IMR-90 (cell line): ENCODE measurements around the gene TIA1. TPM values are rescaled to one million over a fixed set of nuclear protein-coding genes. Genes with fewer than 3 reads are reported as not detected.

ENCODE experiments used
- ATAC-seq: fragments of 200-7000 bp; cut with Tn5 transposase; 2 replicates; pipeline ENCODE4 v1.9.1; 2020; ENCODE audit warnings: low read depth, mild to moderate bottlenecking, moderate library complexity
- BruUV-seq: library from RNA; stranded (reverse); fragments of 400-500 nt; replicated peaks from 2 replicates; lab custom pipeline; 2021; lab: Mats Ljungman, UMichigan
- CTCF ChIA-PET: fragments of 300-600 bp; formaldehyde crosslinking; extraction: SDS; loops from one replicate; lab custom pipeline; 2021; ENCODE audit warnings: antibody characterized with exemption; lab: Yijun Ruan, JAX
- POLR2A ChIA-PET: fragments of 300-600 bp; sonication (Branson Sonifier 250); formaldehyde crosslinking; loops from one replicate; lab custom pipeline; 2022; ENCODE audit warnings: antibody characterized with exemption; ENCODE audit not compliant: unreplicated experiment; lab: Charles Lee
- DNase-seq: peaks from one replicate; pipeline ENCODE4 v3.0.0; 2013
- H2AFZ ChIP-seq: replicated peaks from 2 replicates; pipeline ENCODE3; 2013; ENCODE audit warnings: low read length, mild to moderate bottlenecking; ENCODE audit not compliant: poor library complexity
- H2AK5ac ChIP-seq: 2 replicates; pipeline ENCODE4 v1.6.1; 2013; ENCODE audit warnings: low read depth, low read length, inconsistent platforms
- H2AK9ac ChIP-seq: replicated peaks from 2 replicates; pipeline ENCODE3; 2013; ENCODE audit warnings: mild to moderate bottlenecking, low read depth, low read length, moderate library complexity; ENCODE audit not compliant: poor library complexity
- H2BK120ac ChIP-seq: 2 replicates; pipeline ENCODE4 v1.6.1; 2013; ENCODE audit warnings: low read depth, low read length, inconsistent platforms
- H2BK15ac ChIP-seq: 3 replicates; pipeline ENCODE4 v1.6.1; 2013; ENCODE audit warnings: low read depth, low read length, inconsistent platforms
- H2BK20ac ChIP-seq: 2 replicates; pipeline ENCODE4 v1.6.1; 2013; ENCODE audit warnings: low read depth, mild to moderate bottlenecking, inconsistent platforms, low read length, moderate library complexity
- H2BK5ac ChIP-seq: 2 replicates; pipeline ENCODE4 v1.6.1; 2013; ENCODE audit warnings: mild to moderate bottlenecking, low read depth, low read length, inconsistent platforms; ENCODE audit not compliant: poor library complexity, severe bottlenecking
- H3K14ac ChIP-seq: replicated peaks from 2 replicates; pipeline ENCODE4 v1.6.1; 2013; ENCODE audit warnings: low read depth, low read length, inconsistent platforms
- H3K18ac ChIP-seq: 2 replicates; pipeline ENCODE4 v1.6.1; 2013; ENCODE audit warnings: low read depth, low read length, control low read depth
- H3K23ac ChIP-seq: 2 replicates; pipeline ENCODE4 v1.6.1; 2013; ENCODE audit warnings: low read depth, low read length, inconsistent platforms
- H3K27ac ChIP-seq: 2 replicates; pipeline ENCODE4 v1.5.1; 2013; ENCODE audit warnings: mild to moderate bottlenecking, control low read depth, low read length; ENCODE audit not compliant: insufficient read depth
- H3K27me3 ChIP-seq: 2 replicates; pipeline ENCODE4 v1.6.1; 2013; ENCODE audit warnings: low read length; ENCODE audit not compliant: control insufficient read depth, insufficient read depth
- H3K36me3 ChIP-seq: 2 replicates; pipeline ENCODE4 v1.6.1; 2013; ENCODE audit warnings: low read length, mixed read lengths; ENCODE audit not compliant: control insufficient read depth, insufficient read depth
- H3K4ac ChIP-seq: 2 replicates; pipeline ENCODE4 v1.6.1; 2013; ENCODE audit warnings: low read depth, low read length, inconsistent platforms
- H3K4me1 ChIP-seq: 2 replicates; pipeline ENCODE4 v1.6.1; 2013; ENCODE audit warnings: low read length, mixed read lengths; ENCODE audit not compliant: control insufficient read depth, insufficient read depth
- H3K4me2 ChIP-seq: 2 replicates; pipeline ENCODE4 v1.6.1; 2013; ENCODE audit warnings: low read depth, mild to moderate bottlenecking, control low read depth, low read length, moderate library complexity
- H3K4me3 ChIP-seq: 2 replicates; pipeline ENCODE4 v1.5.1; 2013; ENCODE audit warnings: low read depth, mild to moderate bottlenecking, control low read depth, low read length, moderate library complexity; ENCODE audit not compliant: insufficient read depth
- H3K56ac ChIP-seq: 2 replicates; pipeline ENCODE4 v1.6.1; 2013; ENCODE audit warnings: low read length, inconsistent platforms; ENCODE audit not compliant: insufficient read depth; ENCODE audit errors: extremely low read depth
- H3K79me1 ChIP-seq, 2 experiments: 2 replicates each; pipeline ENCODE4 v1.6.1; 2013; ENCODE audit warnings: low read length in 2 of 2, inconsistent platforms in 1 of 2, low read depth in 1 of 2
- H3K9ac ChIP-seq: 2 replicates; pipeline ENCODE4 v1.6.1; 2013; ENCODE audit warnings: low read depth, low read length, control low read depth
- H3K9me1 ChIP-seq: 2 replicates; pipeline ENCODE4 v1.6.1; 2013; ENCODE audit warnings: low read length, inconsistent platforms; ENCODE audit not compliant: insufficient read depth
- H3K9me3 ChIP-seq: 2 replicates; pipeline ENCODE4 v1.6.1; 2013; ENCODE audit warnings: low read length; ENCODE audit not compliant: control insufficient read depth, insufficient read depth
- H4K20me1 ChIP-seq: 2 replicates; pipeline ENCODE4 v1.6.1; 2013; ENCODE audit warnings: low read length, inconsistent platforms; ENCODE audit not compliant: insufficient read depth
- H4K5ac ChIP-seq: 2 replicates; pipeline ENCODE4 v1.6.1; 2013; ENCODE audit warnings: mild to moderate bottlenecking, low read depth, low read length, control low read depth
- H4K8ac ChIP-seq, 2 experiments: 2 replicates each; pipeline ENCODE4 v1.6.1; 2013; ENCODE audit warnings: low read depth in 2 of 2, low read length in 2 of 2, control low read depth in 1 of 2, inconsistent platforms in 1 of 2
- H4K91ac ChIP-seq: 2 replicates; pipeline ENCODE4 v1.6.1; 2013; ENCODE audit warnings: low read depth, low read length, inconsistent platforms; ENCODE audit not compliant: insufficient read depth
- CEBPB ChIP-seq: IDR thresholded peaks from 2 replicates; pipeline ENCODE4 v1.6.1; 2012; ENCODE audit warnings: low read depth, low read length, improper control_type of control experiment
- CTCF ChIP-seq: conservative IDR thresholded peaks from 2 replicates; pipeline ENCODE4 v1.5.1; 2012; ENCODE audit warnings: mild to moderate bottlenecking, low read depth, low read length, improper control_type of control experiment
- NFE2L2 ChIP-seq: fragments of 150-350 bp; IDR thresholded peaks from 2 replicates; pipeline ENCODE4 v1.6.1; 2016; ENCODE audit warnings: low read depth, mild to moderate bottlenecking, low read length
- SMC3 ChIP-seq: fragments of 150-350 bp; IDR thresholded peaks from 2 replicates; pipeline ENCODE4 v1.6.1; 2016; ENCODE audit warnings: low read depth, mild to moderate bottlenecking, antibody characterized with exemption, low read length, moderate library complexity
- WGBS, 2 experiments: methylation state at CpG; one replicate each; pipeline versions ENCODE4 v1.1.5 to v1.1.7; 2013; ENCODE audit warnings: missing lambda C conversion rate in 2 of 2; ENCODE audit not compliant: insufficient read length in 1 of 2; ENCODE audit errors: extremely low coverage in 2 of 2; 5-methylcytosine and 5-hydroxymethylcytosine counted together
- dilution Hi-C: fragments of 300-500 bp; cut with HindIII; formaldehyde crosslinking; loops from one replicate; pipeline ENCODE4 v1.14.3; 2018; ENCODE audit warnings: low sequenced_read_pairs; ENCODE audit not compliant: unreplicated experiment
- in situ Hi-C: fragments of 300-500 bp; cut with MboI; formaldehyde crosslinking; loops from 3 replicates; pipeline ENCODE4 v1.14.3; 2019; ENCODE audit warnings: low sequenced_read_pairs, inconsistent platforms, mixed read lengths
- intact Hi-C: fragments of 100-400 bp; cut with micrococcal nuclease; formaldehyde crosslinking; loops from 2 replicates; pipeline ENCODE4 v1.10.0; 2022
- polyA plus RNA-seq, 3 experiments: library from polyadenylated mRNA; depleted of rRNA; stranded (reverse); fragments of >200 nt; gene quantifications; 2 replicates each; pipeline ENCODE4 v1.2.3, GENCODE V29; 2012; ENCODE audit warnings: low replicate concordance in 1 of 3
- total RNA-seq: library from RNA; depleted of rRNA; stranded (reverse); fragments of >200 nt; gene quantifications from 2 replicates; pipeline ENCODE4 v1.2.3, GENCODE V29; 2012
- TF ChIP-seq, protein P1 (sequence below): fragments of 150-350 bp; IDR thresholded peaks from 2 replicates; pipeline ENCODE4 v1.6.1; 2016; ENCODE audit warnings: low read depth, mild to moderate bottlenecking, low read length, moderate library complexity, borderline replicate concordance

Gene TIA1
- total and polyA plus RNA-seq, 2 of the 4 experiments (the other 2 are of a cell fraction) = 72.7 to 103 TPM

DNA sequence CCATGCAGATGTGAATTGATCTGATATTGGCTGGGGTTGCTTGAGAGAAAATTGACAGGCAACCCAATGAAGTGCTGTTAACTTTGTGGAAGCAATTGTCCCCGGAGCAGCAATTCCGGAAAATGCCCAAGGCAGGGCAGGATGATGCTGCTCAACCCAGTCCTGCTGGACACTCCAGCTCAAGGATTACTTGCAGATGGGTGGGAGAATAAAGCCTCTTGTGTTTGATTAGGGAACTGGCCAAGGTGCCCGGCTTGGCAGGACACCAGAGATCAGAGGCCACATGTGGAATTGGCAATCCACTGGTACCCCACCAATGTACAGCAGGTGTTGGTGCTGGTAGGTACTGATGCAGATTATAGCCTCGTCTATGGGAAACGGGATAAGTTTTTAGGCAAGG lies 45.3 kb downstream of the TIA1 start:
- Histone ChIP-seq H2BK120ac (no peak overlapping the region), H2BK15ac (no peak overlapping the region), H3K9ac (no peak overlapping the region), H3K23ac (no peak overlapping the region), H3K27me3 (no peaks in the 10 kb centered on the region), H2AK9ac (no peak overlapping the region), H2AFZ (no peak overlapping the region), H3K56ac (no peak overlapping the region), H3K79me1 (no peaks in the 10 kb centered on the region; a peak in 1 of 4 replicates), H3K4me2 (no peak overlapping the region), H3K36me3 (peaks cover 2% of the 10 kb centered on the region), H4K91ac (no peak overlapping the region), H3K18ac (no peak overlapping the region), H3K4ac (no peak overlapping the region), H3K9me1 (peaks cover 2% of the 10 kb centered on the region), H2BK20ac (no peak overlapping the region), H4K5ac (no peak overlapping the region), H3K9me3 (no peaks in the 10 kb centered on the region), H4K20me1 (no peaks in the 10 kb centered on the region), H2BK5ac (no peak overlapping the region), H2AK5ac (no peak overlapping the region), H4K8ac (no peak overlapping the region), H3K14ac (no peak overlapping the region), H3K4me1 (no peaks in the 10 kb centered on the region), H3K4me3 (no peak overlapping the region), H3K27ac (no peak overlapping the region)
- TF ChIP-seq CEBPB = no peak
- no peak for TF ChIP-seq SMC3
- TF ChIP-seq NFE2L2 = no peak
- TF ChIP-seq, protein P1, sequence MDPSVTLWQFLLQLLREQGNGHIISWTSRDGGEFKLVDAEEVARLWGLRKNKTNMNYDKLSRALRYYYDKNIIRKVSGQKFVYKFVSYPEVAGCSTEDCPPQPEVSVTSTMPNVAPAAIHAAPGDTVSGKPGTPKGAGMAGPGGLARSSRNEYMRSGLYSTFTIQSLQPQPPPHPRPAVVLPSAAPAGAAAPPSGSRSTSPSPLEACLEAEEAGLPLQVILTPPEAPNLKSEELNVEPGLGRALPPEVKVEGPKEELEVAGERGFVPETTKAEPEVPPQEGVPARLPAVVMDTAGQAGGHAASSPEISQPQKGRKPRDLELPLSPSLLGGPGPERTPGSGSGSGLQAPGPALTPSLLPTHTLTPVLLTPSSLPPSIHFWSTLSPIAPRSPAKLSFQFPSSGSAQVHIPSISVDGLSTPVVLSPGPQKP = no peak
- no peak for TF ChIP-seq CTCF
- ATAC-seq = no peak
- DNase-seq = no peak
- in situ Hi-C loops (no loop called here), intact Hi-C loops (no loop called here), dilution Hi-C loops (no loop called here)
- WGBS, 2 experiments = 100% methylated on average over 3 of the region's 5 CpGs; no CpG with 5 or more reads in 1 of the 2 experiments
- POLR2A ChIA-PET = no interaction called here
- CTCF ChIA-PET = no interaction called here
- no TSS peak for BruUV-seq
